ENCODE results near the gene STAM2.

GRCh38 chr2:152100961-152101360 lies 74.6 kb downstream of the STAM2 start:
- TF ChIP-seq CTCF (IDR thresholded peaks at IDR 0.05) (no peak), POLR2A (IDR thresholded peaks at IDR 0.05) (no peak)
